H1 (cell line): ENCODE measurements around the gene PPP2R3C. TPM values are rescaled to one million over a fixed set of nuclear protein-coding genes. Genes with fewer than 3 reads are reported as not detected.

ENCODE experiments used
- CTCF ChIA-PET: fragments of 300-600 bp; sonication (Branson Sonifier 250); formaldehyde crosslinking; loops from one replicate; lab custom pipeline; 2021; ENCODE audit not compliant: partially characterized antibody; lab: Charles Lee
- POLR2A ChIA-PET: fragments of 300-600 bp; sonication (Branson Sonifier 250); formaldehyde crosslinking; loops from one replicate; lab custom pipeline; 2021; ENCODE audit warnings: inconsistent platforms; ENCODE audit not compliant: partially characterized antibody; lab: Charles Lee
- DNase-seq, 2 experiments: peaks; one replicate each; pipeline versions ENCODE4 v3.0.0 to v3.0.0-alpha.2; 2010 to 2022; ENCODE audit warnings: low spot score in 2 of 2, low read depth in 1 of 2, mixed read lengths in 1 of 2
- FAIRE-seq: peaks from 2 replicates; lab custom pipeline; 2011; peaks lifted over from hg19 to GRCh38; lab: Jason Lieb, UNC
- H2AFZ ChIP-seq: 2 replicates; pipeline ENCODE4 v1.8.1; 2012; ENCODE audit warnings: low read length, inconsistent platforms
- H2AK5ac ChIP-seq: 2 replicates; pipeline ENCODE4 v1.6.1; 2013; ENCODE audit warnings: low read depth, low read length
- H2BK120ac ChIP-seq: replicated peaks from 2 replicates; pipeline ENCODE3; 2013; ENCODE audit warnings: low read depth, low read length, inconsistent platforms
- H2BK12ac ChIP-seq: 2 replicates; pipeline ENCODE4 v1.6.1; 2013; ENCODE audit warnings: low read depth, low read length
- H2BK15ac ChIP-seq: 2 replicates; pipeline ENCODE4 v1.6.1; 2013; ENCODE audit warnings: low read length
- H2BK20ac ChIP-seq: 2 replicates; pipeline ENCODE4 v1.6.1; 2013; ENCODE audit warnings: low read length
- H2BK5ac ChIP-seq: 2 replicates; pipeline ENCODE4 v1.6.1; 2013; ENCODE audit warnings: low read depth, low read length
- H3K14ac ChIP-seq: 2 replicates; pipeline ENCODE4 v1.6.1; 2013; ENCODE audit warnings: inconsistent platforms; ENCODE audit not compliant: insufficient read length
- H3K18ac ChIP-seq: 2 replicates; pipeline ENCODE4 v1.6.1; 2013; ENCODE audit warnings: low read length; ENCODE audit errors: extremely low read depth
- H3K23ac ChIP-seq: 2 replicates; pipeline ENCODE4 v1.6.1; 2013; ENCODE audit warnings: inconsistent platforms; ENCODE audit not compliant: insufficient read length
- H3K23me2 ChIP-seq: 2 replicates; pipeline ENCODE4 v1.6.1; 2013; ENCODE audit warnings: low read depth, low read length
- H3K27ac ChIP-seq: 2 replicates; pipeline ENCODE4 v1.6.1; 2011; ENCODE audit warnings: low read depth, low read length, inconsistent platforms
- H3K27me3 ChIP-seq, 4 experiments: replicated peaks in 1 of 4; 1 replicate in 1 of 4; 2 replicates in 3 of 4; pipeline versions ENCODE4 v1.6.1 to v1.8.1; 2011 to 2013; ENCODE audit warnings: low read length in 3 of 4, mild to moderate bottlenecking in 3 of 4, inconsistent platforms in 2 of 4, mixed read lengths in 2 of 4, moderate library complexity in 1 of 4; ENCODE audit not compliant: control insufficient read depth in 3 of 4, insufficient read depth in 3 of 4; ENCODE audit errors: extremely low read depth in 1 of 4
- H3K36me3 ChIP-seq, 4 experiments: 2 replicates each; pipeline versions ENCODE4 v1.6.1 to v1.8.1; 2011 to 2013; ENCODE audit warnings: mild to moderate bottlenecking in 4 of 4, low read length in 3 of 4, moderate library complexity in 2 of 4, control low read depth in 1 of 4, inconsistent platforms in 1 of 4; ENCODE audit not compliant: insufficient read depth in 4 of 4, control insufficient read depth in 2 of 4
- H3K4ac ChIP-seq: replicated peaks from 2 replicates; pipeline ENCODE3; 2013; ENCODE audit warnings: low read length, low read depth, mixed read lengths, inconsistent platforms; ENCODE audit not compliant: insufficient read length
- H3K4me1 ChIP-seq, 4 experiments: replicated peaks in 1 of 4; 1 replicate in 1 of 4; 2 replicates in 3 of 4; pipeline versions ENCODE4 v1.6.1 to v1.8.1; 2011 to 2013; ENCODE audit warnings: low read length in 3 of 4, inconsistent platforms in 2 of 4, mixed read lengths in 1 of 4; ENCODE audit not compliant: insufficient read depth in 4 of 4, control insufficient read depth in 3 of 4
- H3K4me2 ChIP-seq, 2 experiments: 2 replicates each; pipeline versions ENCODE4 v1.6.1 to v1.8.1; 2011 to 2013; ENCODE audit warnings: low read depth in 2 of 2, low read length in 2 of 2, control low read depth in 1 of 2, inconsistent platforms in 1 of 2, mild to moderate bottlenecking in 1 of 2; ENCODE audit not compliant: insufficient read depth in 1 of 2
- H3K4me3 ChIP-seq, 4 experiments: fragments of 200-600, 300-600 bp in 1 of 4; sonication (generic), shearing (Covaris generic), sonication (Bioruptor Twin) in 1 of 4; 2 replicates each; pipeline versions ENCODE4 v1.5.1 to v1.8.1; 2011 to 2016; ENCODE audit warnings: low read length in 4 of 4, low read depth in 3 of 4, control low read depth in 2 of 4, inconsistent platforms in 2 of 4, mild to moderate bottlenecking in 2 of 4, mixed read lengths in 1 of 4, moderate library complexity in 1 of 4; ENCODE audit not compliant: insufficient read depth in 2 of 4; ENCODE audit errors: extremely low read depth in 1 of 4
- H3K56ac ChIP-seq: replicated peaks from 2 replicates; pipeline ENCODE3; 2013; ENCODE audit warnings: low read depth, mild to moderate bottlenecking, mixed read lengths, low read length, inconsistent platforms; ENCODE audit not compliant: insufficient read length
- H3K79me1 ChIP-seq: 2 replicates; pipeline ENCODE4 v1.6.1; 2013; ENCODE audit warnings: low read depth, low read length, control low read depth
- H3K79me2 ChIP-seq, 2 experiments: 2 replicates each; pipeline versions ENCODE4 v1.6.1 to v1.8.1; 2012 to 2013; ENCODE audit warnings: low read length in 2 of 2, mild to moderate bottlenecking in 2 of 2, inconsistent platforms in 1 of 2; ENCODE audit not compliant: insufficient read depth in 2 of 2, control insufficient read depth in 1 of 2
- H3K9ac ChIP-seq, 4 experiments: replicated peaks in 1 of 4; 1 replicate in 1 of 4; 2 replicates in 3 of 4; pipeline versions ENCODE4 v1.6.1 to v1.8.1; 2011 to 2013; ENCODE audit warnings: low read depth in 3 of 4, low read length in 3 of 4, control low read depth in 2 of 4, mild to moderate bottlenecking in 2 of 4, moderate library complexity in 2 of 4, inconsistent platforms in 1 of 4; ENCODE audit errors: extremely low read depth in 1 of 4
- H3K9me3 ChIP-seq, 2 experiments: 2 replicates each; pipeline versions ENCODE4 v1.6.1 to v1.8.1; 2012 to 2013; ENCODE audit warnings: mild to moderate bottlenecking in 2 of 2, moderate library complexity in 2 of 2, control low read depth in 1 of 2, inconsistent platforms in 1 of 2, low read depth in 1 of 2, low read length in 1 of 2, mixed read lengths in 1 of 2; ENCODE audit not compliant: insufficient read depth in 2 of 2
- H4K20me1 ChIP-seq, 2 experiments: replicated peaks in 1 of 2; 2 replicates each; pipeline versions ENCODE3 to v1.8.1; 2011 to 2013; ENCODE audit warnings: inconsistent platforms in 2 of 2, low read length in 2 of 2, mild to moderate bottlenecking in 1 of 2; ENCODE audit not compliant: insufficient read depth in 2 of 2, control insufficient read depth in 1 of 2
- H4K5ac ChIP-seq: 2 replicates; pipeline ENCODE4 v1.6.1; 2013; ENCODE audit warnings: low read length, low read depth, mixed read lengths, inconsistent platforms; ENCODE audit not compliant: insufficient read length
- H4K8ac ChIP-seq: 2 replicates; pipeline ENCODE4 v1.8.0; 2013; ENCODE audit warnings: mild to moderate bottlenecking, moderate library complexity, low read length, inconsistent platforms; ENCODE audit not compliant: insufficient read depth; ENCODE audit errors: extremely low read depth
- H4K91ac ChIP-seq: replicated peaks from 2 replicates; pipeline ENCODE3; 2013; ENCODE audit warnings: low read length, mixed read lengths, inconsistent platforms; ENCODE audit not compliant: insufficient read length
- CBX8 ChIP-seq: fragments of 300-800, 300-1000 bp; sonication (generic); IDR thresholded peaks from 2 replicates; pipeline ENCODE4 v1.7.1; 2016; ENCODE audit warnings: low read depth, low read length, borderline replicate concordance
- CTBP2 ChIP-seq: IDR thresholded peaks from 2 replicates; pipeline ENCODE4 v1.7.0; 2011; ENCODE audit warnings: borderline replicate concordance, mild to moderate bottlenecking, moderate library complexity, mixed read lengths, low read length; ENCODE audit not compliant: insufficient read depth, insufficient read length
- CTCF ChIP-seq, 3 experiments: IDR thresholded peaks; 1 replicate in 2 of 3; 2 replicates in 1 of 3; pipeline versions ENCODE4 v1.5.1 to v1.6.1; 2011; ENCODE audit warnings: low read length in 3 of 3, mild to moderate bottlenecking in 3 of 3, inconsistent platforms in 2 of 3, low read depth in 1 of 3, moderate library complexity in 1 of 3; ENCODE audit not compliant: insufficient read depth in 1 of 3; ENCODE audit errors: control extremely low read depth in 1 of 3
- GTF2F1 ChIP-seq: IDR thresholded peaks from 2 replicates; pipeline ENCODE4 v1.6.1; 2012; ENCODE audit warnings: low read depth, low read length, improper control_type of control experiment, borderline replicate concordance
- NANOG ChIP-seq: IDR thresholded peaks from 2 replicates; pipeline ENCODE4 v1.6.1; 2011; ENCODE audit warnings: low read length, low read depth, mild to moderate bottlenecking, inconsistent platforms; ENCODE audit not compliant: insufficient read depth, poor library complexity, severe bottlenecking
- TAF7 ChIP-seq: optimal IDR thresholded peaks from 2 replicates; pipeline ENCODE3; 2011; ENCODE audit warnings: low read depth, mild to moderate bottlenecking, inconsistent platforms, low read length, moderate library complexity, borderline replicate concordance
- WGBS, 2 experiments: shearing (Covaris generic) in 1 of 2; methylation state at CpG; one replicate each; pipeline versions ENCODE4 v1.1.6 to v1.1.7; 2013 to 2015; ENCODE audit warnings: low lambda C conversion rate in 2 of 2, mixed read lengths in 2 of 2, inconsistent platforms in 1 of 2, low coverage in 1 of 2, missing lambda C conversion rate in 1 of 2; ENCODE audit not compliant: insufficient replicate concordance in 2 of 2, insufficient coverage in 1 of 2, insufficient read length in 1 of 2; ENCODE audit errors: extremely low coverage in 1 of 2, missing lambda C conversion rate in 1 of 2; 5-methylcytosine and 5-hydroxymethylcytosine counted together
- polyA plus RNA-seq, 7 experiments: library from polyadenylated mRNA; depleted of rRNA in 3 of 7; stranded (reverse) in 5 of 7; unstranded in 2 of 7; fragments of >200 nt in 5 of 7; fragments of 200-250 nt in 2 of 7; gene quantifications; 1 replicate in 5 of 7; 2 replicates in 1 of 7; 4 replicates in 1 of 7; pipeline versions ENCODE4 v1.2.1 to v1.2.3, GENCODE V29; 2011 to 2013; ENCODE audit warnings: missing spikeins in 2 of 7, mixed read lengths in 2 of 7
- total RNA-seq: library from RNA; stranded (reverse); fragmentation: NEBNext Ultra II Directional; extraction: Animal tissue kit (Norgen Biotek cat#: 25700); gene quantifications from 2 replicates; pipeline ENCODE4 v1.2.1, GENCODE V29; 2021
- TF ChIP-seq, protein P1 (sequence below): IDR thresholded peaks from 2 replicates; pipeline ENCODE4 v1.6.1; 2011; ENCODE audit warnings: low read depth, mild to moderate bottlenecking, low read length; ENCODE audit not compliant: insufficient read depth

PPP2R3C gene
- total and polyA plus RNA-seq, 2 of the 8 experiments (the other 6 are each of a cell fraction or from before 2014, with no cell fraction given) = 7.1 to 26.7 TPM

DNA sequence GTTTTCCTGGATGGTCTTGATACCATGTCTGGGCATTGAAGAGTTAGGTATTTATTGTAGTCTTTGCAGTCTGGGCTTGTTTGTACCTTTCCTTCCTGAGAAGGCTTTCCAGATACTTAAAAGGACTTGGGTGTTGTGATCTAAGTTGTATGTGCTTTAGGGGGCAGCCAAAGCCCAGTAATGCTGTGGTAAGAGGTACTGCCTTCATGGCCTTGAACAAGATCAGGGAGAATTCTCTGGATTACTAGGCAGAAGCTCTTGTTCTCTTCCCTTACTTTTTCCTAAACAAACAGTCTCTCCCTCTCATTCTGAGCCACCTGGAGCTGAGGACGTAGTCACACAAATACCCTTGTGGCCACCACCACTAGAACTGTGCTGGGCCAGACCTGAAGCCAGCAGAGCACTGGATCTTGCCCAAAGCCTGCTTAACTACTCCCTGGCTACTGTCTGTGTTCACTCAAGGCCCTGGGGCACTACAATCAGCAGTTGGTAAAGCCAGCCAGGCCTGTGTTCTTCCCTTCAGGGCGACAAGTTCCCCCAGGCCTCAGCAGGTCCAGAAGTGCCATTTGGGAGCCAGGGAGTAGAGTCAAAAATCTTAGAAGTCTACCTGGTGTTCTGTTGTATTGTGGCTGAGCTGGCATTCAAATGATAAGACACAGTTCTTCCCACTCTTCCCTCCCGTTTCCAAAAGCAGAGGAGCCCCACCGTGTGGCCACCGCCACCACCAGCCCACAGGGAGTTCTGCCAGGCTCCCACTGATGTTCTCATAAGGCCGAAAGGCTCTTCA is 11.9 kb upstream of the PPP2R3C start:
- Histone ChIP-seq H3K79me1 (no peaks in the 10 kb centered on the region; the same call in none of the 2 replicates), H3K23me2 (no peaks in the 10 kb centered on the region), H4K20me1 (no peaks in the 10 kb centered on the region), H2BK120ac (no peak overlapping the region), H3K4ac (no peak overlapping the region), H3K4me3 (no peak overlapping the region), H2BK15ac (no peak overlapping the region), H3K56ac (no peak overlapping the region), H2BK12ac (no peak overlapping the region), H4K5ac (no peak overlapping the region), H3K27ac (no peak overlapping the region), H2AFZ (no peak overlapping the region), H3K79me2 (peaks cover 0 to 3% of the 10 kb centered on the region in 2 experiments; a peak in 1 of 4 replicates), H3K18ac (no peak overlapping the region), H3K4me1 (no peaks in the 10 kb centered on the region), H4K91ac (no peak overlapping the region), H3K23ac (no peak overlapping the region), H3K4me2 (no peak overlapping the region), H4K8ac (no peak overlapping the region), H3K9me3 (no peaks in the 10 kb centered on the region), H3K36me3 (peaks cover 0 to 7% (median 0%) of the 10 kb centered on the region in 4 experiments; a peak in 3 of 8 replicates), H3K14ac (no peak overlapping the region), H3K9ac (no peak overlapping the region), H2BK20ac (no peak overlapping the region), H2BK5ac (no peak overlapping the region), H3K27me3 (no peaks in the 10 kb centered on the region), H2AK5ac (no peak overlapping the region)
- WGBS, 2 experiments = 79% methylated on average over 6 of the region's 6 CpGs; no CpG with 5 or more reads in 1 of the 2 experiments
- no peak for FAIRE-seq
- no peak for DNase-seq
- CTCF ChIA-PET = interaction anchor here (0.6 to 4.0 kb wide), 6 partner anchors 9 to 280 kb away, joined by 3 to 24 read pairs (median 3); no protein-coding TSS in a partner anchor
- POLR2A ChIA-PET = interaction anchor here (1.1 to 1.2 kb wide), 2 partner anchors 11 to 12 kb away, joined by 3 to 4 read pairs; partner anchors contain the start of genes PPP2R3C and PRORP
- TF ChIP-seq NANOG (no peak), TAF7 (no peak), CTBP2 (no peak), CTCF (IDR thresholded peaks at IDR 0.05; ENCODE audit: control extremely low read depth in 1 of 3, insufficient read depth in 1 of 3, low read depth in 1 of 3, low read length in 3 of 3) (no peak), CBX8 (no peak), GTF2F1 (no peak)
- TF ChIP-seq, protein P1, sequence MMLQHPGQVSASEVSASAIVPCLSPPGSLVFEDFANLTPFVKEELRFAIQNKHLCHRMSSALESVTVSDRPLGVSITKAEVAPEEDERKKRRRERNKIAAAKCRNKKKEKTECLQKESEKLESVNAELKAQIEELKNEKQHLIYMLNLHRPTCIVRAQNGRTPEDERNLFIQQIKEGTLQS = no peak
